ENCODE measurements around the gene FCHSD1.
"Not testable (repeated sequence)": the region's sequence is repeated elsewhere in the genome, so short reads cannot be mapped to it uniquely, and the experiment has no call there.

Gene FCHSD1

DNA sequence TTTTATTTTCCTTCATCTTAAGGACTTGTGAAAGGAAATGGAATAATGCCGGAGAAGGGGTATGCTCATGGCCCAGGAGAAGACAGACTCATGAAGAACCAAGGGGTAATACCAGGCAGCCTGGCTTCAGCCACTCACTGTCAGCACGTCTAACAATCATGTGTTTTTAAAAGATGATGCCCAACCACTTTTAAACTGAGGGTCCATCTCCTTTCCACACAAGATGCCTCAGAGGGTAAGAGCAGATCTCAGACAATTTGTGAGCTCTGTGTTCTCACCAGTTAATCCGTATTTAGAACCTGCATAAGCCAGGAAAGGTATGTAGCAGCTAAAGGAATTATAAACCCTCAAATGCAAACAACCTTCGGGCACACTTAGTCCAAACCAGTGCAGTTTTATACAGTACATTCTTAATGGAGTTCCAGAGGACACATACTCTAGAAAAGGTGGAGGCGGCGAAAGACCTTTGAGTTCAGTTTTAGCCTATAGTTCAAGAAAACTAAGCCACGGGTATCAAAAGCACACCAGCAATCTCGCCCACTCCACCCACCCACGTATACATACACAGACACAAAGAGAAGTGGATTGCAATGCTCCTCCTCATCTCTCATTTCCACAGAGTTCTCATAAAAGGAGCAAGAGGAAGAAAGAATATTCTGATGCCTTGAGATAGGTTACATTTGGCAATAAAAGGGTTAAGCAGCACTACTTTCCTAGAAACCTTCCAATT lies 35.1 kb downstream of the FCHSD1 start:
- no peak for DNase-seq (ENCODE audit: low spot score)

DNA sequence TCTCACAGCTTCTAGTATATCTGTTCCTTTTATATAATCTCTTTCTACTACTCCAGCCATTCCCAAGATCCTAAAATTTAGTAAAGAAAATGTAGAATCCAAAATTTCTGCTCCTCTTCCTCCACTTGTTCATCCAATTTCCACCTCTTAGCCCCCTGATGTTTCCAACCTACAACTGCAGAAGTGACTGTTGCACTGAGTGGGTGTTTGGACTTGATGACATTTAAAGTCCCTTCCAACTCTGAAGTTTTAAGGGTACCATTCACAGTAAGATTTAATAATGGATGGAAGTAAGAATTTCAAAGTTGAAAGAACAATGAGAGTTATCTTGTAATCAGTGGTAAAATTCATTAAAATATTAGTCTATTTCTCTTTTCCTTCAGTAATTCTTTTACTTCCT lies 37.9 kb downstream of the FCHSD1 start:
- DNase-seq (ENCODE audit: low spot score) = no peak

DNA sequence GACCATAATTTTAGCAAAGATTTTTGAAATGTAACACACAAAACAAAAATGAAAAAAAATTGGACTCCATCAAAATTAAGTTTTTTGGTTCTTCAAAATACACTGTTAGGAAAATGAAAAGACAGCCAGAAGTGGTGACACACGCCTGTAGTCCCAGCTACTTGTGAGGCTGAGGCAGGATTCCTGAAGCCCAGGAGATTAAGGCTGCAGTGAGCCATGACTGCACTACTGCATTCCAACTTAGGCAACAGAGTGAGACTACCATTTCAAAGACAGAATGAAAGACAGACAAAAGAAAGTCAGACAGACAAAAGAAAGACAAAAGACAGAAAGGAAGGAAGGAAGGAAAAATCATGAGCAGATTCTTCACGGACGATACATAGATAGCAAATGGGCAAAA lies 39.9 kb downstream of the FCHSD1 start:
- DNase-seq (ENCODE audit: low spot score) = no peak

DNA sequence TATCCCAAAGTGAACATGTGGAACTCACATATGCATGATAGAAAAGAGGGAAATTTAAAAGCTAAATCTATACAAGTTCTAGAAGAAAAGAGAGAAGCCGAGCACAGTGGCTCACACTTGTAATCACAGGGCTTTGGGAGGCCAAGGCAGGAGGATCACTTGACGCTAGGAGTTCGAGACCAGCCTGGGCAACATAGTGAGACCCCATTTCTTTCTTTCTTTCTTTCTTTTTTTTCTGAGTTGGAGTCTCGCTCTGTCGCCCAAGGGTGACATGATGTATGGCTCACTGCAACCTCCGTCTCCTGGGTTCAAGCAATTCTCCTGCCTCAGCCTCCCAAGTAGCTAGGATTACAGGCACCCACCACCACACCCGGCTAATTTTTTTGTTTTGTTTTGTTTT lies 41.3 kb downstream of the FCHSD1 start:
- DNase-seq (ENCODE audit: low spot score) = not testable (repeated sequence)

DNA sequence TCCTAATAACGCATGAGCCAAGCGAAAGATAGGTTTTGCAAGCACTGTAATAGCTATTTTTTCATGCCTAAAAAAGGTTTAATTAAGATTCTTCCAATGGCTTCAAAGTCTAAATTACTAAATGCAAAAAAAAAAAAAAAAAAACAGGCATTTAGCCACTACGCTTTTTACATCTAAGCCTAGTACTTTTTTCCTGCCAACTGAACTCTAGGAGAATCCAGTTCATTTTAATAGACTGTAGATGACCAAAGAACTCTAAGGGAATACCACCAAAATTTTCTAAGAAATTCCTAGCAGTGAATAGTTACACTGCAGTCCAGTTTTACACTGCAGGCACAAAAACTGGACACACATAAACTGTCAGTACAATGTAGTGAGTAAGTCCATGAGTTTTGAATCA lies 42.2 kb downstream of the FCHSD1 start:
- DNase-seq (ENCODE audit: low spot score) = no peak

DNA sequence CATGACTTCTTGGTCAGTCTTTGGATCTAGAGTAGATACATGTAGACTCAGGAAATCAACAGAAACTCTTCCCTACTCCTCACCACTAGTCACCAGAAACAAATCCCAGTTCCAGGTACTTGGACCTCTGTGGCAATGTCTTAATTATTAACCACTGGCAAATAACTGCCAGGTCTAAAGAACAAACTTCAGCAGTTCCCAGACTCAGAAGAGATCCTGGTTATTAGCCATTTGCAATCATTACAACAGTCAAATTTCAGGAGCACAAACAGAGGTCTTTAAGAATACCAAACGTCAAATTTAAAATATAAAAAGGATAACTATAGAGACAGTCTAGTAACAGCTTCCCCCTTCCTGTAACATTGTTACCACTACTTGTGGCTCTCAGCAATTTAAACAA lies 42.7 kb downstream of the FCHSD1 start:
- DNase-seq (ENCODE audit: low spot score) = no peak

DNA sequence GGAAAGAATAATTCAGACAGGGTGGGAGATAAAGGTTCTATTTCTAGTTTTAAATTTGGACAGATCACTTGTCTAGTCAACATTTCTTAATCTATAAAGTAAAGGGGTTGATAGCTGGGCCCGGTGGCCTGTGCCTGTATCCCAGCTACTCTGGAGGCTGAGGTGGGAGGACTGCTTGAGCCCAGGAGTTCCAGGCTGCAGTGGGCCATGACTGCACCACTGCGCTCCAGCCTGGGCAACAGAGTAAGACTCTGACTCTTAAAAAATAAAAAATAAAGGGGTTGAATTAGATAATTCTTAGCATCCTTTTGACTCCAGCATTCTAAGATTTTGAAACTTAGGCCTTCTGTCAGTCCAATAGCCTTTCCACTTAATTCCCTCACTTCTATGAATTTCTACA lies 43.2 kb downstream of the FCHSD1 start:
- DNase-seq (ENCODE audit: low spot score) = no peak

DNA sequence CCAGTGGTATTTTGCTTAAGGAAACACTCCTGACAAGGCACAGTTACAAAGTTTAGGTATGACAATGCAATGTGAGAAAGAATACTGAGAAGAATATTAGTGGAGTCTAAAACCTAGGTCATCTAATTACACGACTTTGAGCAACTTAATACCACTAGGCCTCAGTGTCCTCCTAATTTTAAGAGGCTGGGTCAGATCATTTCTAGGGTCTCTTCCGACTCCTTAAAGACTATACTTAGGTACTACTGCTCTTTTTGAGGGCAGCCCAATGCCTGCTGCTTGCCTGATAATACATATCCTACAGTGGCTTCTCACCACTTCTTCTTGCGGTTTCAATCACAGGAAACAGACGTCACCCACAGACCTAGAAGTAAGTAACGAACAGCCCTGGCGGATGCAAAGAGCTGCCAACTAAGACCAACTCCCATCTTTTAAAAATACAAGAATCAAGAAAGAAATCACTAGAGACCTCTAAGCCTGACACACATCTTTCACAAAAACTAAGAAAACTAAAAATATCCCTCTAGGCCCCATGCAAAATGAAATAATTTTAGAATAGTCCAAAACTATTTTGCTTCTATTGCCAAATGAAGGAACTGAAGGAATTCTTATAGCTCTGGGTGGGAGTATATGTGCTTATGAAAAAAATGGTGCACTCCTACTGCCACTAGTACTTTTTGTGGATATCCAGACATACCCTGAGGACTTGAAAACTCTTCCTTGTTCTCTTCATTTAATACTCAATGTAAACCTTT lies 45.5 kb downstream of the FCHSD1 start:
- DNase-seq (ENCODE audit: low spot score) = peak; percentile 50

DNA sequence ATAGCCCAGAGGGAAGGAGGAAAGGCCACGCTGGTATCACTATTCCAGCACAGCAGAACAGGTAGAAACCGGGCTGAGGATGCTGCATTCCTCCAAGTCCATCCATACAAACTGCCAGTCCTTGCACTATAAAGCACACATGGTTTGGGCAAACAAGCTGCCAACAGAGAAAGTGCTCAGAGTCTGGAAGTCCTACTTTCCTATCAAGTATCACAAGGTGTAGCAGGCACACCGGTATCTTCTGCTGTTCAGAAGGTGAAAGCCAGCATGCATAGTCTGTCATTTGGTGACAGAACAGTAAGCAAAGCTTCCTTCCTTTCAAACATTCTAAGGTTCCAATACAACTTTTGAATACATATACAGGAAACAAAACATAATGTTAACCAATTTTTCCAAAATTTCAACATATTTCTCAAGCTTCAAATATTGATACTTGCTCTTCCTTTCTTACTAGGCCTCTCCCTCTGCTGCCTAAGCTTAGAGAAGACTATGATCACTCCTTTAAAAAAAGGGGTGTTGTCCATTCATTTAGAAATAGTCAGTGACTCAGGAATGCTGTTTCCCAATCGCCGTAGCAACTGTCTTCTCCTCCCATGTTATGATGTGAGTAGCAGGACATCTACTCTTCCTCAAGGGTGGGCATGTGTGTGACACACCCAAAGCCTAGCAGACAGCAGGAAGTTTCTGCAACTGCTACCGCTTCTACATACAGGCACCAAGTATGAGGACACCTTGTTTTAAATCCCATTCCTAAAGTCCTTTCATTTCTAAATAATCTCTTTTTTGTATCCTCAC lies 47.1 kb downstream of the FCHSD1 start:
- DNase-seq (ENCODE audit: low spot score) = no peak

DNA sequence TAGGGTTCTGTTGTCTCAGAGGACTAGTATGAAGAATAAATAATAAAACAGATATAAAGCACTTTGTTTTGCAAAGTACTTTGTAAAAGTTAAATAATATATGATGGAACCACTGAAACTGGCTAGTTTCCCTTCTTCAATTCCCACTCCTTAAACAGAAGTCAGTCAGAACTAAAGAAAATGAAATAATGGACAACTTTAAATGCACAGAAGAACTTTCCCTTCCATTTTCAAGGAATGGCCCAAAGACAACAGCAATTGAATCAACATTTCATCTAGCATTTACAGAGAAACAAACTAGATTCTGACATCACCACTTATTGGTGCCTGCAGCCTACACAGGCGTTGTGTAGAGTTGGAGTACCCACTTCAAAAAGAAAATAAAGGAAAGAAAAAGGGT lies 48.6 kb downstream of the FCHSD1 start:
- no peak for DNase-seq (ENCODE audit: low spot score)

DNA sequence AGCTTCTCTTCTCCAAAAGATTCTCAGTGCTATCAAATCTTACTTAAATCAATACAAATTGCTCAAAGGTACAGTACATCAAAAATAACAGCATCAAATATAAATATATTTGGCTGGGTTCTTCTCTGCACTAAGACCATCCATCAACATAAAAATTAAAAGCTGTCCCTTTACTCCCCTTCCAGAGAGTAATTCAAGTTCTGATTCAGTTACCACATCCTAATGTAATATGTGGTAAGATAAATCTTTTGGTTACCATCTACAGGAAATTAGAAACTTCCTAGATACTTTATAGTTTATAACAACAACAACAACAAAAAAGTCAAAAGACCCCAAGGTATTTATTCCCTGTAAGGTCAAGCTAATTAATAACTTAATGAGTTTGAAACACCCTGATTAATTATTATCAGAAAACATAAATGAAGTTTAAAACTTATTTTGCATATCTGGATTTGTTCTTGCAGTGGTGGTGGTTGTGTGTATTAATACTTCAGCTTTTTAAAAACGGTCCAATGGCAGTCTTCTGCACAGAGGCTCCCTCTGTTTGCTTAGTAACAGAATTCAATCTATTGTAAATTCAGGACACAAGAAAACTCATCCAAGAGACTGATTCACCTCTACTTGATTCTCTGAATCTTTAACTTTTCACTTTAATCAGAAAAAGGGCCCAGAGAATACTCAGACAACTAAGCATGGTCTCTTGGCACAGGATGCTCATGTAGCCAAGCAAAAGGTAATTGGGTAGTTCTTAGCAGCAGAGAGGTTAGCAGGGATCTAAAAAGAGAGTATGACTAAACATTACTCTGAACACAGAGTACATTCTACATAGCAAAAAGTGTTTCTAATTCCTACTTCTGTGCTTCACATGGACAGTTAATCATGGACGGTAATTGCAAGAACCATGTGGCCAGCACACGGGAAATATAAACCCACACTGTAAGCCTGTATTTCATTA lies 52.5 kb downstream of the FCHSD1 start:
- DNase-seq (ENCODE audit: low spot score) = no peak

DNA sequence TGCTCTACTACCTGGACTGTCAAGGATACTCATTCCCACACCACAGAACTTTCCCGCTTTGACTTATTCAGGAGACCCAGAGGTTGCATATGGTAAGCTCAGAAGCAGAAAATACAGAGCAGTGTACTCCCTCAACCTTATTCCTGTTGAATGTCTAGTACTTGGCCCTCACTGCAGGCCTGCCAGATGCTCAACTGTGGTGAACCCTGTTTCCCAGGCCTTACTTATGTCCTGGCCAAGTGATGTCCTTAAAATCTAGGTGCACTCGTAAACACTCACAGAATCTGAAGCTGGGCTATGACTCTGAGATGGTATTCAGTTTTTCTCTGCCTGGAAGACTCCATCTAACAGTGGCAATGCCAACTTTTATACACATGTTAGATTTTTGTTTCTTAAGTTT lies 53.4 kb downstream of the FCHSD1 start:
- no peak for DNase-seq (ENCODE audit: low spot score)

DNA sequence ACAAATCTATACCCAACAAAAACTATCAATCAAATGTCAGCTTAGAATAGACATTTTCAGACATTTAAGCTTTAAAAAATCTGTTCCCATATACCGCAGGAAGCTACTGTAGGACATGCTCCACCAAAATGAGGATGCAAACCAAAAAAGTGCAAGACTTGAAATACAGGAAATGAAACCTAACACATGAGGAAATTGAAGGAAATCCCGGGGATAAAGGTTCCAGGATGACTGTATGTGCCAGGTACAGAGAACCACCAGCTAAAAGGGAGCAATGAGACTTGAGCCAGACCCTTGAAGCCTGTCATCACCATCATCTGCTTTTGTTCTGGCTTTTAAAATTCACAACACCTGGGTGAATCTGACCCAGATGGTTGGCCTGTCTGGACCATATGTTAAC lies 53.8 kb downstream of the FCHSD1 start:
- DNase-seq (ENCODE audit: low spot score) = no peak

DNA sequence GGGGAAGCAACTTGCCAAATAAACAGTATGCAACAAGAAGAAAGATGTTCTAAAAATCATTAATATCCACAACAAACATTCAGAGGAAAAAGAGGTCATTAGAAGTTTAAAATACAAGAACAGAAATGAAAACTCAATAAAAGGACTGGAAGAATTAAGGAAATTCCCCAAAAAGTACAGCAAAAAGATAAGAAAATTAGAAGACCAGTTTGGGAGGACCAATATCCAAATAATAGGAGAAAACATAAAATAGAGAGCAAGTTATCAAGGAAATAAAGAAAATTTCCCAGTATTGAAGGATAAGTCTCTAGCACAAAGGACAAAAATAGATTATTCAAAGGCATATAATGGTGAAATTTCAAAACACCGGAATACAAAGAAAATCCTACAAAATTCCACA lies 54.4 kb downstream of the FCHSD1 start:
- no peak for DNase-seq (ENCODE audit: low spot score)

DNA sequence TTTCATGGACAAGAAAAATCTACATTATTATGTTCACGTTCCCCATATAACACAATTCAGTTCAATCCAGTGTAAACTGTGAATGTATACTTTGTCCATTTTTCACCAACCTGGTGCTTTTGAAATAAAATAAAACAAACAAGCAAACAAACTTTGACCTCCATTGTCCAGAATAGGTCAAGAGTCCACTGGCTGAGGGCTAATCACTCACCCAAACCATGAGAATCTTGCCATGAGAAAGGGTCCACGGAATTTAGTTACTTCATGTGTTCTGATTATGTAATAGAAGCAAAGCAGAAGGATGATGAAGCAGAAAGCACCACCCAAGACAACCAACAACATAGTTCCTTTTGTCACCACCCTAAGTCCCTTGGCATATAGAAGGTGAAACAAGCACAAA lies 61.1 kb downstream of the FCHSD1 start:
- no peak for DNase-seq (ENCODE audit: low spot score)

All from germinal center (tissue), 1 donor.